Hepatocyte (in vitro differentiated cells): ENCODE measurements around the gene NDC1. TPM values are rescaled to one million over a fixed set of nuclear protein-coding genes. Genes with fewer than 3 reads are reported as not detected.

Source experiments
- DNase-seq: peaks from one replicate; pipeline ENCODE4 v3.0.0-alpha.2; 2016; ENCODE audit warnings: low spot score
- H2AFZ ChIP-seq: fragments of 200-600 bp; sonication (generic); 2 replicates; pipeline ENCODE4 v1.6.0; 2016; ENCODE audit warnings: antibody characterized with exemption, mild to moderate bottlenecking
- H3K27ac ChIP-seq: fragments of 200-600 bp; sonication (generic); 2 replicates; pipeline ENCODE4 v1.5.1; 2016; ENCODE audit warnings: mild to moderate bottlenecking
- H3K27me3 ChIP-seq: fragments of 200-600 bp; sonication (generic); 2 replicates; pipeline ENCODE4 v1.6.1; 2016
- H3K36me3 ChIP-seq: fragments of 200-600 bp; sonication (generic); replicated peaks from 2 replicates; pipeline ENCODE4 v1.5.1; 2016; ENCODE audit warnings: low read depth; ENCODE audit not compliant: insufficient read depth
- H3K4me1 ChIP-seq: fragments of 200-600 bp; sonication (generic); 2 replicates; pipeline ENCODE4 v1.5.1; 2016; ENCODE audit warnings: mild to moderate bottlenecking, moderate library complexity; ENCODE audit not compliant: insufficient read depth
- H3K4me2 ChIP-seq: fragments of 200-600 bp; sonication (generic); 2 replicates; pipeline ENCODE4 v1.6.0; 2016
- H3K4me3 ChIP-seq: fragments of 200-600 bp; sonication (generic); 2 replicates; pipeline ENCODE4 v1.5.1; 2016; ENCODE audit warnings: mild to moderate bottlenecking
- H3K79me2 ChIP-seq: fragments of 200-600 bp; sonication (generic); 2 replicates; pipeline ENCODE4 v1.6.0; 2017; ENCODE audit warnings: mild to moderate bottlenecking
- H3K9me2 ChIP-seq: fragments of 200-600 bp; sonication (generic); replicated peaks from 2 replicates; pipeline ENCODE4 v1.6.0; 2017; ENCODE audit warnings: mild to moderate bottlenecking; ENCODE audit not compliant: insufficient read depth
- H3K9me3 ChIP-seq: fragments of 200-600 bp; sonication (generic); 2 replicates; pipeline ENCODE4 v1.5.1; 2016; ENCODE audit warnings: low read depth, mild to moderate bottlenecking
- H4K20me1 ChIP-seq: fragments of 200-600 bp; sonication (generic); 2 replicates; pipeline ENCODE4 v1.6.0; 2016; ENCODE audit warnings: mild to moderate bottlenecking; ENCODE audit not compliant: insufficient read depth, poor library complexity, severe bottlenecking
- CTCF ChIP-seq: fragments of 200-600 bp; sonication (generic); IDR thresholded peaks from 2 replicates; pipeline ENCODE4 v1.5.1; 2016; ENCODE audit warnings: antibody characterized with exemption, mild to moderate bottlenecking; ENCODE audit not compliant: poor library complexity
- EZH2 ChIP-seq: fragments of 200-600 bp; sonication (generic); IDR thresholded peaks from 2 replicates; pipeline ENCODE4 v1.6.1; 2016; ENCODE audit warnings: antibody characterized with exemption, mild to moderate bottlenecking, borderline replicate concordance
- EZH2phosphoT487 ChIP-seq: fragments of 200-600 bp; sonication (generic); IDR thresholded peaks from one replicate; pipeline ENCODE4 v1.6.1; 2018; ENCODE audit warnings: antibody characterized with exemption, mild to moderate bottlenecking, low read depth, moderate library complexity; ENCODE audit not compliant: unreplicated experiment, severe bottlenecking
- WGBS: methylation state at CpG from one replicate; pipeline ENCODE4 v1.1.6; 2016; ENCODE audit warnings: low lambda C conversion rate; ENCODE audit errors: missing lambda C conversion rate; 5-methylcytosine and 5-hydroxymethylcytosine counted together
- polyA plus RNA-seq: library from polyadenylated mRNA; unstranded; fragments of >200 nt; fragmentation: Nextera tagmentation; extraction: Ambion mirVana; gene quantifications from 2 replicates; pipeline ENCODE4 v1.2.1, GENCODE V29; 2016
- total RNA-seq: library from RNA; depleted of rRNA; stranded (reverse); fragments of >200 nt; gene quantifications from 2 replicates; pipeline ENCODE4 v1.2.3, GENCODE V29; 2014

Gene NDC1
- total and polyA plus RNA-seq, 2 experiments from 2014 or later: 7.8 to 23.1 TPM

DNA sequence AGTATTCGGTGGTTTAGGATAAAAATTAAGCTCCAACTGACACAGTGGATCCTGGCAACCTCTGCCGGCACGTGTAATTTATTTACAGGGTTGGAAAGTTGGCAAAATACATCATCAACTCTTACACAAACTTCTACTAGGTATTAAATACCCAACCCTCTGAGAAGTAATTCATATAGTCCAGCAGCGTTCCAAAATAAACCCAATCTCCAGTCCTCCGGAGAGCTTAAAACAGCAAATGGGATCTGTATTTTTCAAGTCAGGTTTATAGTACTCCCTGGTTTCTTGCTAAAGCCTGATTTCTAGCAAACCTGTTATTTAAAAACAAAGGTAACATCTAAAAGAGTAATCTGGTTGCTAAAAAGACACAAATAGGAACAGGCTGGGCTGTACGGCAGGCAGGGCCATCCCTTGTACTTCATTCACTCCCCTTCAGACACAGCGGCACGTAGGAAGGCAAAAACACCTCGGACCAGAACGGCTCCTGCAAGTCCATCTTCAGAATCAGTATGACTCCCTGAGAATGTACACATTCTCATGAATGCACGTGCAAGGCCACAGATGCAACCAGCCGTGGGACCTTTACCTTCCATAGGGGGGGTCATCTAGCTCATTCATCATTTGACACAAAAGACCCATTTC is 107.8 kb downstream of the NDC1 start:
- WGBS: 71% methylated on average over 12 of the region's 12 CpGs
- no peaks in the 10 kb centered on the region for H3K9me2 ChIP-seq
- TF ChIP-seq EZH2phosphoT487: no peak
- TF ChIP-seq EZH2: no peak
- no peak overlapping the region for H2AFZ ChIP-seq
- peak overlapping the region; percentile 16 for H3K4me2 ChIP-seq
- H3K27me3 ChIP-seq: peaks cover 21% of the 10 kb centered on the region
- peaks cover 21% of the 10 kb centered on the region for H3K4me1 ChIP-seq
- no peak overlapping the region for H3K27ac ChIP-seq
- H3K79me2 ChIP-seq: no peaks in the 10 kb centered on the region
- H3K4me3 ChIP-seq: no peak overlapping the region
- no peaks in the 10 kb centered on the region for H3K36me3 ChIP-seq
- no peaks in the 10 kb centered on the region for H3K9me3 ChIP-seq
- no peaks in the 10 kb centered on the region for H4K20me1 ChIP-seq
- DNase-seq: no peak

DNA sequence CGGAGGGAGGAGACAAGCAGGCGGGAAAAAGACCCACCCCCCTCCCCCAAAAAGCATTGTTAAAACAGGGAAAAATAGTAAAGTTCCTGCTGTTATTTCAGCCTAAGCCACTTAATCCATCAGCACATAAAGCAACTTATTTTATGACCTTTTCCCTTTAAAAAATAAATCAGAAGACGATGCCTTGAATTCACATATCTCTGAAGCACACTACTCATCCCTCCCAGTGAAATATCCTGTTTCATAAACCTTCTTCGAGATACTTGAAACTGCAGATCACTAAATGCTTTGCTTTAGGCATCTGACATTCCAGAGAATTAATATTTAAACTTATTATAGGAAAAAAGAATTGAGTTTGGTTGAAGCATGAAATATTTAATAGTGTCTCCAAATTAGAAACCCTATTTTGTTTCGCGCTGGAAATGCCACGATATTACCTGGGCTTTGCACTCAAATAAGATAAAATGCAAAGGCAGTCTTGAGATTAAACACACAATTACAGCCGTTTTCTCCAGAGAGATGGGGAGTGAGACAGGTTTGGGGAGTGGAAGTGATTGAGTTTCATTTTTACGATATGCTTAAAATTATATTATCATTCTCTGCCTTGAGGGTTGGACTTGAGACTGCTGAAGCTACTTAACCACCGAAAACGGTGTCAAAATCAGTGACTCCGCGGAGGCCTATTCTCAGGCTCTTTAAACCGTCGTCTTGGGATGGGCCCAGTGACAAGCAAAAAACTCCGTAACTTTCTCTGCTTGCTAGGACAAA is 108.5 kb downstream of the NDC1 start:
- 58% methylated on average over 16 of the region's 16 CpGs for WGBS

GRCh38 chr1:53728702-53729455 is 109.2 kb downstream of the NDC1 start:
- Histone ChIP-seq H3K79me2 (no peaks in the 10 kb centered on the region), H3K9me3 (no peaks in the 10 kb centered on the region), H3K4me1 (peaks cover 13% of the 10 kb centered on the region), H4K20me1 (no peaks in the 10 kb centered on the region), H3K4me2 (peak overlapping the region; percentile 16), H3K27me3 (peaks cover 10% of the 10 kb centered on the region), H2AFZ (no peak overlapping the region), H3K36me3 (no peaks in the 10 kb centered on the region), H3K27ac (no peak overlapping the region), H3K4me3 (no peak overlapping the region), H3K9me2 (no peaks in the 10 kb centered on the region)
- DNase-seq: no peak
- WGBS: 73% methylated on average over 17 of the region's 17 CpGs
- TF ChIP-seq EZH2phosphoT487: no peak
- TF ChIP-seq CTCF: no peak
- TF ChIP-seq EZH2: no peak

More for the DNA sequence above, 108.5 kb downstream of the NDC1 start:
- no peak overlapping the region for H3K4me3 ChIP-seq
- no peak overlapping the region for H3K27ac ChIP-seq
- no peaks in the 10 kb centered on the region for H3K36me3 ChIP-seq
- H3K9me3 ChIP-seq: no peaks in the 10 kb centered on the region
- DNase-seq: no peak
- H3K4me2 ChIP-seq: peak overlapping the region; percentile 16
- no peaks in the 10 kb centered on the region for H3K9me2 ChIP-seq
- no peaks in the 10 kb centered on the region for H3K79me2 ChIP-seq
- TF ChIP-seq EZH2 (no peak), EZH2phosphoT487 (no peak), CTCF (no peak)
- H4K20me1 ChIP-seq: no peaks in the 10 kb centered on the region
- peaks cover 16% of the 10 kb centered on the region for H3K27me3 ChIP-seq
- H3K4me1 ChIP-seq: peaks cover 21% of the 10 kb centered on the region
- H2AFZ ChIP-seq: no peak overlapping the region

- Histone ChIP-seq H4K20me1 (no peaks in the 10 kb centered on the region), H3K4me2 (no peak overlapping the region), H3K36me3 (no peaks in the 10 kb centered on the region), H3K9me2 (no peaks in the 10 kb centered on the region), H3K79me2 (no peaks in the 10 kb centered on the region), H3K4me3 (no peak overlapping the region), H3K9me3 (no peaks in the 10 kb centered on the region), H3K27me3 (peaks cover 10% of the 10 kb centered on the region), H2AFZ (no peak overlapping the region), H3K27ac (no peak overlapping the region), H3K4me1 (peaks cover 10% of the 10 kb centered on the region)
- WGBS: 83% methylated on average over 1 of the region's 1 CpG
- DNase-seq: no peak
- no peak for TF ChIP-seq CTCF
Measured at GRCh38 chr1:53728196-53728595, 109.9 kb downstream of the NDC1 start.
